Measurements from ENCODE around the gene BTBD9. TPM values are rescaled to one million over a fixed set of nuclear protein-coding genes. Genes with fewer than 3 reads are reported as not detected.
A peak's percentile ranks its signal among the peaks of the same experiment; 100 is the strongest.

BTBD9 gene
- total and polyA plus RNA-seq, 9 of the 15 experiments (the other 6 are each of a cell fraction or from before 2014, with no cell fraction given), result 0.08 to 1.6 (median 0.58) TPM

GRCh38 chr6:38612143-38612965 lies 27.4 kb downstream of the BTBD9 start (continued):
- no peak for TF ChIP-seq THRA (IDR thresholded peaks at IDR 0.05)

- FAIRE-seq, result no peak
- ChIA-PET POLR2A (interaction anchor here (0.6 to 1.0 kb wide), 2 partner anchors 12 to 127 kb away, joined by 3 read pairs; no protein-coding TSS in a partner anchor), CTCF (ENCODE audit: low intra/inter-chr PET ratio) (no interaction called here)
- DNase-seq (ENCODE audit: extremely low read depth in 1 of 4, low spot score in 3 of 4), result no peak
- intact Hi-C loops (cut with micrococcal nuclease) (no loop called here), in situ Hi-C loops (cut with MboI) (no loop called here)
- H3K36me3 ChIP-seq (ENCODE audit: control insufficient read depth, insufficient read depth, low read length), result no peaks in the 10 kb centered on the region
- H3K79me2 ChIP-seq (ENCODE audit: control insufficient read depth, insufficient read depth, low read length), result no peaks in the 10 kb centered on the region
- ATAC-seq, result no peak
- H3K27me3 ChIP-seq (ENCODE audit: control insufficient read depth in 2 of 2, insufficient read depth in 2 of 2, low read length in 2 of 2), result peaks cover 0 to 5% of the 10 kb centered on the region in 2 experiments; a peak in 4 of 5 replicates
- H2AFZ ChIP-seq (ENCODE audit: low read depth, low read length), result no peak overlapping the region
- H3K9ac ChIP-seq (ENCODE audit: insufficient read depth in 1 of 2, low read depth in 2 of 2, low read length in 2 of 2), result no peak overlapping the region
- TF ChIP-seq MEF2A (IDR thresholded peaks at IDR 0.05; ENCODE audit: control insufficient read depth, low read depth, low read length), result no peak
- TF ChIP-seq CBX8 (IDR thresholded peaks at IDR 0.05; ENCODE audit: borderline replicate concordance, extremely low read depth, low read depth, low read length, poor library complexity, severe bottlenecking), result peak; percentile 74
- no peak overlapping the region for H3K4me3 ChIP-seq
- H3K9me3 ChIP-seq (replicated peaks; ENCODE audit: control insufficient read depth, insufficient read depth, low read depth, low read length), result no peaks in the 10 kb centered on the region
- no peak overlapping the region for H3K4me2 ChIP-seq (ENCODE audit: insufficient read depth, low read length)
- no peaks in the 10 kb centered on the region for H3K9me1 ChIP-seq (ENCODE audit: control insufficient read depth, insufficient read depth, low read length)
- 20% methylated on average over 6 of the region's 6 CpGs for WGBS (ENCODE audit: insufficient coverage, low coverage, missing lambda C conversion rate)
- H3K4me1 ChIP-seq (replicated peaks in 1 of 2; ENCODE audit: control insufficient read depth in 2 of 2, insufficient read depth in 2 of 2, low read length in 2 of 2), result no peaks in the 10 kb centered on the region
- H3K27ac ChIP-seq (ENCODE audit: extremely low read depth, low read depth, low read length), result no peak overlapping the region
- no peaks in the 10 kb centered on the region for H4K20me1 ChIP-seq (replicated peaks; ENCODE audit: control insufficient read depth, insufficient read depth, low read length)
- BruUV-seq (replicated peaks), result no TSS peak
Measured at GRCh38 chr6:38610050-38610625, 29.6 kb downstream of the BTBD9 start.
